GM19351 (cell line): ENCODE results near the gene AADACL3.
A peak's percentile ranks its signal among the peaks of the same experiment; 100 is the strongest.
"Not testable (repeated sequence)": the region's sequence is repeated elsewhere in the genome, so short reads cannot be mapped to it uniquely, and the experiment has no call there.

Experiments used
- ATAC-seq: cut with Tn5 transposase; IDR thresholded peaks from one replicate; pipeline ENCODE4 v1.9.1; 2021; ENCODE audit warnings: mild to moderate bottlenecking, moderate library complexity; ENCODE audit not compliant: unreplicated experiment

The AADACL3 gene

DNA sequence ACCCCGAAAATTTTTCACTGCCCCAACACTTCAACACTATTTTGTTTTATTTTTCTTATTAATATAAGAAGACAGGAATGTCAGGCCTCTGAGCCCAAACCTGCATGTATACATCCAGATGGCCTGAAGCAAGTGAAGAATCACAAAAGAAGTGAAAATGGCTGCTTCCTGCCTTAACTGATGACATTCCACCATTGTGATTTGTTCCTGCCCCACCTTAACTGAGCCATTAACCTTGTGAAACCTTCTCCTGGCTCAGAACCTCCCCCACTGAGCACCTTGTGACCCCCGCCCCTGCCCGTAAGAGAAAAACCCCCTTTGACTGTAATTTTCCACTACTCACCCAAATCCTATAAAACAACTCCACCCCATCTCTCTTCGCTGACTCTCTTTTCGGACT lies 2.3 kb upstream of the AADACL3 start:
- not testable (repeated sequence) for ATAC-seq

GRCh38 chr1:12714710-12715475 lies 1.0 kb upstream of the AADACL3 start:
- no peak for ATAC-seq

- ATAC-seq: no peak
These were observed 1.5 kb downstream of the AADACL3 start for GRCh38 chr1:12717301-12717838.

- ATAC-seq: no peak
These were observed 6.7 kb downstream of the AADACL3 start for GRCh38 chr1:12722626-12723025.

DNA sequence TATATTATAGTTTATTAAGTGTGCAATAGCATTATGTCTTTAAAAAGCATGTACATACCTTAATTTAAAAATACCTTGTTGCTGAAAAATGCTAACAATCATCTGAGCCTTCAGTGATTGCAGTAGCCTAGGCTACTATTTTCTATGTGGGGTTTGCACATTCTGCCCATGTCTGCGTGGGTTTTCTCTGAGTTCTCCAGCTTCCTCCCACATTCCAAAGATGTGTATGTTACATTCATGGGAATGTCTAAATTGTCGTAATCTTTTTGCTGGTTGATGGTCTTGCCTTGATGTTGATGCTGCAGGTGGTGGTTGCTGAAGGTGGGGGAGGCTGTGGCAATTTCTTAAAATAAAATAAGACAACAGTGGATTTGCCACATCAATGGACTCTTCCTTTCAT lies 12.5 kb downstream of the AADACL3 start:
- no peak for ATAC-seq

DNA sequence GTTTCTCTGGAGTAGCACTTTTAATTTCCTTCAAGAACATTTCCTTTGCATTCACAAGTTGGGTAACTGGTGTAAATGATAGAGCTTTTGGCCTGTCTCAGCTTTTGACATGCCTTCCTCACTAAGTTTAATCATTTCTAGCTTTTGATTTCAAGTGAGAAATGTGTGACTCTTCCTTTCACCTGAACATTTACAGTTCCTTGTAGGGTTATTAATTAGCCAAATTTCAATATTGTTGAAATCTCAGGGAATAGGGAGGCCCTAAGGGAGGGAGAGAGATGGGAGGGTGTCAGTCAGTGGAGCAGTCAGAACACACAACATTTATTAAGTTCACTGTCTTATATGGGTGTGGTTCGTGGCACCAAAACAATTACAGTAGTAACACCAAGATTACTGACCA lies 14.2 kb downstream of the AADACL3 start:
- ATAC-seq: no peak

- not testable (repeated sequence) for ATAC-seq
These were observed 15.2 kb downstream of the AADACL3 start for GRCh38 chr1:12731084-12731483.

GRCh38 chr1:12734651-12735050 lies 18.7 kb downstream of the AADACL3 start:
- no peak for ATAC-seq

DNA sequence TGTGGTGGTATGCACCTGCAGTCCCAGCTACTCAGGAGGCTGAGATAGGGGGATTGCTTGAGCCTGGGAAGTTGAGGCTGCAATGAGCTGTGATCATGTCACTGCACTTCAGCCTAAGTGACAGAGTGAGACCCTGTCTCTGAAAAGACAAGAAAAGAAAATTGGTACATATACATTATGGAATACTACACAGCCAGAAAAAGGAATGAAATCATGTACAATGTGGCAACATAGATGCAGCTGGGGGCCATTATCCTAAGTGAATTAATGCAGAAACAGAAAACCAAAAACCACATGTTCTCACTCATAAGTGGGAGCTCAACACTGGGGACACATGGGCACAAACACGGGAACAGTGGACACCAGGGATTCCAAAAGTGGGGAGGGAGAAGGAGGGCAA lies 23.0 kb downstream of the AADACL3 start:
- no peak for ATAC-seq

DNA sequence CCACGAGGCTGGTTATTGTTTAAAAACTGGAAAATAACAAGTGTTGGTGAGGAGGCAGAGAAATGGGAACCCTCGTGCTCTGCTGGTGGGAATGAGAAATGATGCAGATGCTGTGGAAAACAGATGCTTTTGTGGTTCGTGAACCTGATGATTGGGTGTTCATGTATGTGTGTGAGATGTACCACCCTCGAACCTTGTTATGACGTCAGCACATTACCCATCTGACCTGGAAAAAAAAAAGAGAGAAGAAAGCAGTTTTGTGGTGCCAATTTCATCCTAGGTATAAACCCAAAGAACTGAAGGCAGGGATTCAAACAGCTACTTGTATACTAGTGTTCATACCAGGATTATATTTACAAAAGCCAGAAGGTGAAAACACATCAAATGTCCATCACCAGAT lies 23.7 kb downstream of the AADACL3 start:
- no peak for ATAC-seq

GRCh38 chr1:12741946-12742345 lies 26.0 kb downstream of the AADACL3 start:
- no peak for ATAC-seq

- no peak for ATAC-seq
These were observed 29.4 kb downstream of the AADACL3 start for GRCh38 chr1:12745126-12745991.

DNA sequence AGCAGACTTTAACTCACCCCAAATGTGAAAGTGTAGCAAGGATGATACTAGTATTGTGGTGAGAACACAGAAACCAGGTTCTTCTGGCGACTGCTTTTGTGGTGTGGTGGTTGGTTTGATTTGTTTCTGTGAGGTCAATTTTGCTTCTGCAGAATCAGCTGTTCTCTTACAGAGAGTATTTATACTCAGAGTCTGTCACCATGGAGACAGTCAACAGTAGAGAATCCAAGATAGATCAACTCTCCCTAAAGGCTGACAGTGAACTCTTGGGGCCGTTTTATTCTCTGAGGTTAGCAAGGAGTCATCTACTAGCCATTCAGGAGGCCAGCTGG lies 30.0 kb downstream of the AADACL3 start, which contains the start of gene CFAP107:
Gene CFAP107, plus strand, starts transcription at position 209 of the 332 bp plus-strand sequence. CDS start 231 bp downstream, outside the sequence.
- ATAC-seq: peak; percentile 54

GRCh38 chr1:12748778-12749355 lies 33.0 kb downstream of the AADACL3 start:
- no peak for ATAC-seq

DNA sequence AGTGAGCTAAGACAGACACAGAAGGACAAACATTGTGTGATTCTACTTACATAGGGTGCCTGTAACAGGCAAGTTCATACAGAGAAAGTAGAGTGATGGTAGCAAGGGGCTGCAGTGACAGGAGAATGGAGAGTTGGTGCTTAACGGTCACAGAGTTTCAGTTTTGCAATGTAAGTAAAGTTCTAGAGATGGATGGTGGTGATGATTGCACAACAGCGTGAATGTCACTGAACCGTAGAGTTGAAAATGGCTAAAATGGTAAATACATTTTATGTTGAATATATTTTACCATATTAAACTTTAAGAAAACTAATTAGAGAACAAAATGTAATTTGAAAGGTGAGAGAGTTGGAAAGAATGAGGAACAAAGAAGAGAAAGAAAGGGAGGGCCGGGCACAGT lies 38.8 kb downstream of the AADACL3 start:
- ATAC-seq: no peak

DNA sequence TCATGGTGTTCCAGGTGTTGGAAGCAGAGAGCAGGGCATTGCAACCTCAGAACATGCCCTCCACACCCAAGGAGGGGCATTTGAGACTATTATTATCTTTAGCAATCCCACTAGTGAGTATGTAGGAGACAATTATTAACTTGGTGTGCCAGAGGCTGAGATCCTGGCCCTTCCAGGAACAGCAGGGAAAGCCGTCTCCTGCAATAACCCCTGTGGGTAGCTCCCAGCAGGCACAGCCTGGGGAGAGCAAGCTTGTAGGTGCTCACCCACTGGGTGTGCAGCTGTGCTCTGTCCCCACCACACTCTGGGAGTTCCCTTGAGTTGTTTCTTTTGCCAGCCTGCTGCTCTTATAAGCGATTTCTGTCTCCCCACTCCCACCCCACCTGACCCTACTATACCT lies 40.4 kb downstream of the AADACL3 start:
- ATAC-seq: no peak

- no peak for ATAC-seq
These were observed 41.0 kb downstream of the AADACL3 start for GRCh38 chr1:12756768-12757413.

DNA sequence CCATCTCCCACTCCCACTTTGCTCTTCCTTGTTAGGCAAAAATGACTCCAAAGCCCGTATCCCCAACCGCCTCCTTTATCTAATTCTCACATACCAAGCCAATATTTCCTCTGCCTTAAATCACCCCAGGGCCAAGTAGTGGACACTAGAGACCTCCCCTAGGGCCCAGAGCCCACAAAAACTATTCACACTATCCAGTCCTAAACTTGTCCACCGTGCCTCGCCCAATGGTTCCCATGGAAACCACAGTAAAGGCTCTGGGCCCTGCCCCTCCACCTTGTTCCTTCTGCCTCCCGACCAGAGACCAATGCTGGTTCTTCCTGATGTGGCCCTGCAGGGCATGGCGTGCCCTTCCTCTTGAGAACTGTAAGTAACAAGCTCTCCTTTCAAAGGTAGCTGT lies 41.9 kb downstream of the AADACL3 start:
- no peak for ATAC-seq

GRCh38 chr1:12760256-12760795 lies 44.4 kb downstream of the AADACL3 start:
- no peak for ATAC-seq

DNA sequence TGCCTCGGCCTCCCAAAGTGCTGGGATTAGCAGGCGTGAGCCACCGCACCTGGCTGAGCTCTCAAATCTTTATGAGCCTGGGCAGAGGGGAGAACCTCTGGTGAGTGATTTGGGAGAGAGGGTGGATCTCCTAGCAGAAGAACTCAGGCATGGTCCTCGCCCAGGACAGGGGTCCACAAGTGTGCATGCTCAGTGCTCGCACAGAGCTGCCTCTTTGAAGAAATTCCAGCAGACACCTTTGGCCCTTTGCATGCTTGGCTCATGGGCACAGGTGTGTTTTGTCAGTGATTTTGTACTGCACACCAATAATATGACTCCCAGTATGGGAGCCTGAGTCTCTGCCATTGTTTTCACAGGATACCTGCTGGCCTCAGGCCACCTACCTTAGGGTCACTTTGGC lies 45.9 kb downstream of the AADACL3 start:
- no peak for ATAC-seq

- no peak for ATAC-seq
These were observed 46.9 kb downstream of the AADACL3 start for GRCh38 chr1:12762766-12763165.
